Measurements from ENCODE around the gene MYOCD. TPM values are rescaled to one million over a fixed set of nuclear protein-coding genes. Genes with fewer than 3 reads are reported as not detected.
A peak's percentile ranks its signal among the peaks of the same experiment; 100 is the strongest.

MYOCD gene
- total RNA-seq, 4 donors from 2014 or later = 0.29 to 1.9 (median 0.98) TPM

GRCh38 chr17:12731839-12732238 is 66.1 kb downstream of the MYOCD start:
- H3K36me3 ChIP-seq = no peaks in the 10 kb centered on the region
- no peak for DNase-seq
- no peaks in the 10 kb centered on the region for H3K27me3 ChIP-seq
- intact Hi-C loops (cut with DNase I) = no loop called here
- H3K4me1 ChIP-seq = peaks cover 13 to 19% of the 10 kb centered on the region in 2 donors
- WGBS, 2 donors = 85 to 94% methylated on average over 8 of the region's 8 CpGs
- H3K9me3 ChIP-seq = no peaks in the 10 kb centered on the region
- TF ChIP-seq POLR2A (IDR thresholded peaks at IDR 0.05) (no peak), CTCF (IDR thresholded peaks at IDR 0.05) (no peak)
- H3K4me3 ChIP-seq (replicated peaks in 1 of 3) = no peak overlapping the region
- peak overlapping the region in 1 of 3 donors; percentile 75 for H3K27ac ChIP-seq

GRCh38 chr17:12732366-12732765 is 66.7 kb downstream of the MYOCD start:
- Histone ChIP-seq H3K27me3 (no peaks in the 10 kb centered on the region), H3K4me1 (peaks cover 13 to 19% of the 10 kb centered on the region in 2 donors), H3K27ac (no peak overlapping the region), H3K36me3 (no peaks in the 10 kb centered on the region), H3K4me3 (replicated peaks in 1 of 3) (no peak overlapping the region), H3K9me3 (no peaks in the 10 kb centered on the region)
- intact Hi-C loops (cut with DNase I) = no loop called here
- no peak for DNase-seq
- 90 to 91% methylated on average over 8 of the region's 8 CpGs for WGBS, 2 donors
- no peak for TF ChIP-seq POLR2A (IDR thresholded peaks at IDR 0.05)
- no peak for TF ChIP-seq CTCF (IDR thresholded peaks at IDR 0.05)

GRCh38 chr17:12734926-12735325 is 69.2 kb downstream of the MYOCD start:
- WGBS, 2 donors = 69 to 74% methylated on average over 7 of the region's 7 CpGs

DNA sequence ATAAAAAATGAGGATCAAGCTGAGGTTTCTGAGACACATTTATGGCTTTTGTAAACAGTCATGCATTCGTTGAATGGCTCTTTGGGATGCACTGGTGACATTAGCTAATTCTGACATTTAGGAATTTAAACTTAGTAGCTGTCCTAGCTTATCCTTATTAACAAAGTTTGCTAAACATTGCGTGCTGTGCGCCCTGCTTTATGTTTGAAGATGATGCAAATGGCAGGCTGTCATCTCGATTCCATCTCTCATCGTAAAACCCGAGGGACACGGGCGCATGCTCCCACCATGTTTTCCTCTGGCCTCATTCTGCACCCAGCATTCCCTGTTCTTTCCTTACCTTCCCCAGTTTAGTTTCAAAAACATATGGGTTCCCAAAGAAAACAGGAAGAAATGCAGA is 69.8 kb downstream of the MYOCD start:
- no peaks in the 10 kb centered on the region for H3K27me3 ChIP-seq
- H3K27ac ChIP-seq = no peak overlapping the region
- DNase-seq = no peak
- 89 to 91% methylated on average over 8 of the region's 8 CpGs for WGBS, 2 donors
- H3K36me3 ChIP-seq = no peaks in the 10 kb centered on the region
- no peak overlapping the region for H3K4me3 ChIP-seq (replicated peaks in 1 of 3)
- H3K4me1 ChIP-seq = peaks cover 10 to 16% of the 10 kb centered on the region in 2 donors
- intact Hi-C loops (cut with DNase I) = no loop called here
- no peak for TF ChIP-seq CTCF (IDR thresholded peaks at IDR 0.05)
- no peak for TF ChIP-seq POLR2A (IDR thresholded peaks at IDR 0.05)
- no peaks in the 10 kb centered on the region for H3K9me3 ChIP-seq

More at GRCh38 chr17:12734926-12735325, 69.2 kb downstream of the MYOCD start:
- Histone ChIP-seq H3K9me3 (no peaks in the 10 kb centered on the region), H3K4me3 (replicated peaks in 1 of 3) (no peak overlapping the region), H3K4me1 (peaks cover 13 to 19% of the 10 kb centered on the region in 2 donors), H3K36me3 (no peaks in the 10 kb centered on the region), H3K27me3 (no peaks in the 10 kb centered on the region), H3K27ac (no peak overlapping the region)
- no peak for DNase-seq
- intact Hi-C loops (cut with DNase I) = no loop called here
- TF ChIP-seq POLR2A (IDR thresholded peaks at IDR 0.05) (no peak), CTCF (IDR thresholded peaks at IDR 0.05) (no peak)

- no peak overlapping the region for H3K27ac ChIP-seq
- WGBS, 2 donors = 74 to 79% methylated on average over 4 of the region's 4 CpGs
- peaks cover under 1 to 6% of the 10 kb centered on the region in 2 donors for H3K4me1 ChIP-seq
- DNase-seq = no peak
- H3K36me3 ChIP-seq = no peaks in the 10 kb centered on the region
- no peaks in the 10 kb centered on the region for H3K27me3 ChIP-seq
- H3K4me3 ChIP-seq (replicated peaks in 1 of 3) = no peak overlapping the region
- H3K9me3 ChIP-seq = no peaks in the 10 kb centered on the region
- no peak for TF ChIP-seq POLR2A (IDR thresholded peaks at IDR 0.05)
- no peak for TF ChIP-seq CTCF (IDR thresholded peaks at IDR 0.05)
- intact Hi-C loops (cut with DNase I) = no loop called here
Observed at GRCh38 chr17:12736526-12736925, 70.8 kb downstream of the MYOCD start.
